ENCODE data around the gene UROD. TPM values are rescaled to one million over a fixed set of nuclear protein-coding genes. Genes with fewer than 3 reads are reported as not detected.

Gene UROD
- total and polyA plus RNA-seq, 10 donors = 41.5 to 90.9 (median 67.5) TPM

GRCh38 chr1:45065083-45065482 is 53.0 kb downstream of the UROD start:
- intact Hi-C loops (cut with DNase I; ENCODE audit: low total_unique reads) = no loop called here
- Histone ChIP-seq H3K27me3 (replicated peaks in 1 of 7) (no peaks in the 10 kb centered on the region), H3K36me3 (no peaks in the 10 kb centered on the region), H3K27ac (no peak overlapping the region), H3K9me3 (peaks cover 0 to 3% (median 0%) of the 10 kb centered on the region in 8 donors), H3K4me1 (no peaks in the 10 kb centered on the region), H3K4me3 (no peak overlapping the region)
- 68 to 84% (median 79%) methylated on average over 2 of the region's 2 CpGs for WGBS, 5 donors
- TF ChIP-seq CTCF (IDR thresholded peaks at IDR 0.05 in 8 of 11, conservative IDR thresholded peaks at IDR 0.05 in 3 of 11) (no peak), POLR2A (IDR thresholded peaks at IDR 0.05) (no peak), POLR2AphosphoS5 (IDR thresholded peaks at IDR 0.05) (no peak)
- DNase-seq = no peak

Other genes starting within 250 kb of the UROD start
- 1,000 to 10,000 TPM; 1,626 to 2,405 (median 2,159) TPM for gene RPS8, start 236.7 kb upstream of the UROD start, total RNA-seq
- gene RPS8, start 236.7 kb upstream of the UROD start, polyA plus RNA-seq = 1,000 to 10,000 TPM; 4,436 to 6,194 (median 5,972) TPM
- under 1 TPM in 4 of 7 donors, not detected in 3; 0.16 to 0.61 (median 0.30) TPM for gene BEST4, start 224.1 kb upstream of the UROD start, total RNA-seq
- gene BEST4, start 224.1 kb upstream of the UROD start, polyA plus RNA-seq = under 1 TPM; 0.32 to 0.89 (median 0.80) TPM
- gene PLK3, start 211.9 kb upstream of the UROD start, total RNA-seq = 10 to 100 TPM; 22.0 to 51.7 (median 33.1) TPM
- gene PLK3, start 211.9 kb upstream of the UROD start, polyA plus RNA-seq = 10 to 100 TPM; 14.7 to 24.6 (median 24.3) TPM
- 1 to 10 TPM in 2 of 7 donors, under 1 TPM in 2, not detected in 3; 0.82 to 2.1 (median 1.1) TPM for gene DYNLT4, start 204.9 kb upstream of the UROD start, total RNA-seq
- gene DYNLT4, start 204.9 kb upstream of the UROD start, polyA plus RNA-seq = under 1 TPM; 0.15 to 0.58 (median 0.22) TPM
- 10 to 100 TPM in 1 of 7 donors, 1 to 10 TPM in 6; 2.8 to 11.9 (median 7.3) TPM for gene BTBD19, start 203.7 kb upstream of the UROD start, total RNA-seq
- 1 to 10 TPM in 2 of 3 donors, under 1 TPM in 1; 0.73 to 5.5 (median 1.1) TPM for gene BTBD19, start 203.7 kb upstream of the UROD start, polyA plus RNA-seq
- gene PTCH2, start 169.0 kb upstream of the UROD start, total RNA-seq = 1 to 10 TPM; 1.0 to 1.5 (median 1.2) TPM
- gene PTCH2, start 169.0 kb upstream of the UROD start, polyA plus RNA-seq = 1 to 10 TPM in 2 of 3 donors, under 1 TPM in 1; 0.56 to 1.6 (median 1.3) TPM
- gene EIF2B3, start 25.7 kb upstream of the UROD start, total RNA-seq = 10 to 100 TPM; 14.5 to 28.8 (median 23.4) TPM
- 10 to 100 TPM in 2 of 3 donors, 1 to 10 TPM in 1; 7.4 to 15.2 (median 13.7) TPM for gene EIF2B3, start 25.7 kb upstream of the UROD start, polyA plus RNA-seq
- gene HECTD3, start 930 bp upstream of the UROD start, total RNA-seq = 10 to 100 TPM; 33.2 to 50.7 (median 37.6) TPM
- 10 to 100 TPM; 13.3 to 24.9 (median 15.9) TPM for gene HECTD3, start 930 bp upstream of the UROD start, polyA plus RNA-seq
- gene ZSWIM5, start 194.4 kb downstream of the UROD start, total RNA-seq = 1 to 10 TPM; 2.4 to 4.7 (median 3.6) TPM
- under 1 TPM; 0.15 to 0.61 (median 0.43) TPM for gene ZSWIM5, start 194.4 kb downstream of the UROD start, polyA plus RNA-seq

Measured in spleen (tissue), 11 donors.